Measurements from ENCODE around the gene DPP8.
A peak's percentile ranks its signal among the peaks of the same experiment; 100 is the strongest.
"Not testable (repeated sequence)": the region's sequence is repeated elsewhere in the genome, so short reads cannot be mapped to it uniquely, and the experiment has no call there.

DPP8 gene

DNA sequence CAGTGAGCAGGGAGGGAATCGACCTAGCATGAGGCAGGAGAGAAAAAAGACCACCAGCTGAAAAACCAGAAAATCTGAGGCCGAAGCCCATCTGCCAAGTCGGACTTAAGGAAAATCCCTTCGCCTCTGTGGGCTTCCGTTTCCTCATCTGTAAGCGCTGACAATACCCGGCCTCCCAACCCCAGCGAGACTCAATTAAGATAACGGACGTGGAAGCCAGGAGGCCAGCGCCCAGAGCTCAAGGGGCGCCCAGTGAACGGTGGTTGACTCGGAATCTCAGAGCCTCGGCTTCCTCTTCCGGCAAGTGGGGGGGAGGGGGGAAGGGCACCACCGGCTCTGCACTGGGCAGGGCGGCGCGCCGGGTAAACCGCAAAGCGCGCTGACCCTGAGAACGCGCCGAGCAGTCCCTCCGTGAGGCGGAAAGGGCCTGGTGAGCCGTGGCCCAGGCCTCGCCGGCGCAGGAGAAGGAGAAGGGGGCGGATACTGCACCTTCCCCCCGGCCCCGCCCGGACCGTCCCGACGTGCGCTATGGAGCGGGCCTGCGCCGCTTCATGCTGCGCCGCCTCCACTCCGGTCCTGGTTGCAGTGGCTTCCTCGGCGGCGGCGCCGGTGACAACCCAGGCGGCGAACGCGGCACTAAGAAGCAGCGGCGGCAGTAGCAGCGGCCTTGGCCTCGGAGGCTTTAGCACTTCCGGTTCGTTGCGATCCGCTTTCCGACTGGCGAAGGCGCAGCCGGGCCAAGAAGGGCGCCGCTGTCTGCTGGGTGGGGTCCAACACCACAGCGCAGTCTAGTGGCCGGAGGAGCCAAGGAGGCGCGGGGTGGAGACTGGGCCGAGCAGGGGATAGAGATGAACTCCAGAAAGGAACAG lies at the start of gene DPP8:
Gene DPP8 (minus strand): TSS at position 693 of the 869 bp plus-strand sequence. CDS start 5,136 bp downstream, outside the sequence.
- peak; percentile 93 for DNase-seq (ENCODE audit: low spot score)

- DNase-seq (ENCODE audit: low spot score), result no peak
Observed at GRCh38 chr15:65561934-65562333, 44.4 kb upstream of the DPP8 start.

GRCh38 chr15:65559941-65560340 lies 42.5 kb upstream of the DPP8 start:
- no peak for DNase-seq (ENCODE audit: low spot score)

- no peak for DNase-seq (ENCODE audit: low spot score)
Observed at GRCh38 chr15:65558997-65559760, 41.7 kb upstream of the DPP8 start.

DNA sequence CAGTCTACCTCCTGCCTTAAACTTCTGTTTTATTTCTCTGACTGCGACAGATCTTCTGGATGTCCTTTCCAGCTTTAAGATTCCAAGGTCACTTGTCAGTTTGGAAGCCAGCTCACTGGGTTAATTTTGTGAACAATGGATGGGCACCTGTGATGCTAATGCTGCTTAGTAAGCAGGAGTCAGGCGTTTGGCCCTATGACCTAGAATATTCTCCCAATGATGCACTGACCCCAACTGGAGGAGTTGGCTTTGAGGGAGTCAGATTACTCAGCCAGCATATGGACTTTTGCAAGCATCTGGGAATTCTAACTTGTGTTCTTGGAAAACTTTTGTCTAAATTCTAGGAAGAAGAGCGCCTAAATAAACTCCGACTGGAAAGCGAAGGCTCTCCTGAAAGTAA lies 40.8 kb upstream of the DPP8 start:
- DNase-seq (ENCODE audit: low spot score), result no peak

DNA sequence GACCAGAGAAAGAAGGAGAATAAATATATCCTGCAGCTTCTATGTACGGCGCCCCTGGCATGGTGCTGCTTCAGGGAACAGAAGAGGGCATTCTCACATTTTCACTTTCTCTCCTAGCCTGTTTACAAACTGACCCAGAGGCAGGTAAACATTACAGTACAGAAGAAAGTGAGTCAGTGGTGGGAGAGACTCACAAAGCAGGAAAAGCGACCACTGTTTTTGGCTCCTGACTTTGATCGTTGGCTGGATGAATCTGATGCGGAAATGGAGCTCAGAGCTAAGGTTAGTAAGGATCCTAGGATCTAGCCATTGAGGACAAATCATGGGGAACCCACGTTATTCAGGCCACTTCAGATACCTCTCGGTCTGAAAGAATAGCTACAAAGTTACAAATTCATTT lies 39.1 kb upstream of the DPP8 start:
- no peak for DNase-seq (ENCODE audit: low spot score)

DNA sequence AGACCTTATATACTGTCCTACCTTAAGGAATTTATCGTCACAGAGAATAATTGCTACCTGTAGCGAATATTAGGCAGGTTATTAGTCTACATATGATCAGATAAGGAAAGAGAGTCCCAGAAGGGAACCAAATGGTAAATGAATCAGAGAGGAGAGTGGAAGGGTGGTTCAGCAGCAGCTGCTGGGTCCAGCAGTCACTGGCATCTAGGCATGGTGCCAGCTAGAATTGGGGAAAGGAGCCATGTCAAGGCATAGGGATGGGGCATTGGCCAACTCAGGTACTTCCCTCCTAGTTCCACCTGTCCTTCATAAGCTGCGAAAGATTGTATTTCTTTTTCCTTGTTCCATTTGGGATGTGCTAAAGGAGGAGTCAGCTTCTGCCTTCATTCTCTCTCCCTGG lies 36.2 kb upstream of the DPP8 start:
- no peak for DNase-seq (ENCODE audit: low spot score)

DNA sequence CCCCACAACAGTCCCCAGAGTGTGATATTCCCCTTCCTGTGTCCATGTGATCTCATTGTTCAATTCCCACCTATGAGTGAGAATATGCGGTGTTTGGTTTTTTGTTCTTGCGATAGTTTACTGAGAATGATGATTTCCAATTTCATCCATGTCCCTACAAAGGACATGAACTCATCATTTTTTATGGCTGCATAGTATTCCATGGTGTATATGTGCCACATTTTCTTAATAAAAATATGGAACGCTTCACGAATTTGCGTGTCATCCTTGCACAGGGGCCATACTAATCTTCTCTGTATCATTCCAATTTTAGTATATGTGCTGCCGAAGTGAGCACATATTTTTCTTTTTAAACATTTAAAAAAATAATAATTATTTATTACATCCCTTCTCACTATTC lies 35.4 kb upstream of the DPP8 start:
- not testable (repeated sequence) for DNase-seq (ENCODE audit: low spot score)

- DNase-seq (ENCODE audit: low spot score), result no peak
Observed at GRCh38 chr15:65551183-65551582, 33.7 kb upstream of the DPP8 start.

- no peak for DNase-seq (ENCODE audit: low spot score)
Observed at GRCh38 chr15:65550681-65551098, 33.2 kb upstream of the DPP8 start.

DNA sequence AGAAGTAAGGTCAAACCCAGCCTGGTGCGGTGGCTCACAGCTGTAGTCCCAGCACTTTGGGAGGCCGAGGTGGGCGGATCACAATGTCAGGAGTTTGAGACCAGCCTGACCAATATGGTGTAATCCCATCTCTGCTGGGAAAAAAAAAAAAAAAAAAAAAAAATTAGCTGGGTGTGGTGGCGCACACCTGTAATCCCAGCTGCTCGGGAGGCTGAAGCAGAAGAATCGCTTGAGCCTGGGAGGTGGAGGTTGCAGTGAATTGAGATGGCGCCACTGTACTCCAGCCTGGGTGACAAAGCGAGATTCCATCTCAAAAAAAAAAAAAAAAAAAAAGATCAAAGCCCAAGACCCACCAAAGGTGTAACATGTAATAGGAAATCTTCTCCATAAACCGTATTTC lies 31.8 kb upstream of the DPP8 start:
- not testable (repeated sequence) for DNase-seq (ENCODE audit: low spot score)

- DNase-seq (ENCODE audit: low spot score), result no peak
Observed at GRCh38 chr15:65547841-65548240, 30.4 kb upstream of the DPP8 start.

GRCh38 chr15:65541231-65541820 lies 23.8 kb upstream of the DPP8 start:
- no peak for DNase-seq (ENCODE audit: low spot score)

DNA sequence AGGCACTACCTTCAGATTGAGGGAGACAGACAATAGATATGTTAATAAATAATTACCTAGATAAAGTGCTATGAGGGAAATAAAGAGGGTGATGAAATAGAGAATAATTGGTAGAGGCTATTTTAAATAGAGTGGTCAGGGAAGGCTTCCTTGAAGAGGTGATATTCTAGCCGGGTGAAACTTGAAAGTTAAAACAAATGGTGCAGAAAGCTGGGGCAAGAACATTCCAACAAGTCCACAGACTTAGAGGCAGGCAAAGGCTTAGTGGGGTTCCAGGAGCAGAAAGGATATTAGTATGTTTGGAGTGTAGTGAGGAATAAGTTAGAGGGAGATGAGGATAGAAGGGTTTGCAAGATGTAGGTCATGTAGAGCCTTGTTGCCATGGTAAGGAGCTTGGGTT lies 22.8 kb upstream of the DPP8 start:
- DNase-seq (ENCODE audit: low spot score), result no peak

DNA sequence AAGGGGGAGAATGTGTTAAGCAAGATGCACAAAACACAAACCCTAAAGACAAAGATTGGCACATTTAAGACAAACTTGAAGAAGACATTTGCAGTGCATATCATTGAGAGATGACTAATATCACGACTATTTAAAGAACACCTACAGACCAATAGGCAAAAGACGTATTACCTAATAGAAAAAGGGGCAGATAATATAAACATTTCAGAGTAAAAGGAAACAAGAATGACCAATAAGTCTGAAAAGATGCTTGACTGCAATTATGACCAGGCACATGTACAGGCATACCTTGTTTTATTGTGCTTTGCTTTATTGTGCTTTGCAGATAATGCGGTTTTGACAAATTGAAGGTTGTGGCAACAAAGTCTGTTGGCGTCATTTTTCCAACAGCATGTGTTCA lies 17.7 kb upstream of the DPP8 start:
- no peak for DNase-seq (ENCODE audit: low spot score)

GRCh38 chr15:65533057-65533756 lies 15.7 kb upstream of the DPP8 start:
- DNase-seq (ENCODE audit: low spot score), result no peak

DNA sequence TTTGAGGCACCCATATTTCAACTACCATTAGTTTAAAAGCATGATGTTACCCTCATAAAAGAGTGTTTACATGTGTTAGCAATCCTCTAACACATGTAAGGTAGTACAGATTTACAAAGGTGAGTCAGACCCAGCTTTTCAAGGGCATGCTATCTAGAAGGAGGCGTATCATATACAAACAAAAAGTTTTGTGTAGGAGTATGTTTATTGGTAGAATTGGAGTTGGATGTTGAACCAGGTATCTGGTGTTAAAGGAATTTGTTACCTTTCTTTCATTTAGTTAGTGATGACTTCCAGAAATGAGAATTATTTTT lies 15.2 kb upstream of the DPP8 start:
- DNase-seq (ENCODE audit: low spot score), result peak; percentile 55

DNA sequence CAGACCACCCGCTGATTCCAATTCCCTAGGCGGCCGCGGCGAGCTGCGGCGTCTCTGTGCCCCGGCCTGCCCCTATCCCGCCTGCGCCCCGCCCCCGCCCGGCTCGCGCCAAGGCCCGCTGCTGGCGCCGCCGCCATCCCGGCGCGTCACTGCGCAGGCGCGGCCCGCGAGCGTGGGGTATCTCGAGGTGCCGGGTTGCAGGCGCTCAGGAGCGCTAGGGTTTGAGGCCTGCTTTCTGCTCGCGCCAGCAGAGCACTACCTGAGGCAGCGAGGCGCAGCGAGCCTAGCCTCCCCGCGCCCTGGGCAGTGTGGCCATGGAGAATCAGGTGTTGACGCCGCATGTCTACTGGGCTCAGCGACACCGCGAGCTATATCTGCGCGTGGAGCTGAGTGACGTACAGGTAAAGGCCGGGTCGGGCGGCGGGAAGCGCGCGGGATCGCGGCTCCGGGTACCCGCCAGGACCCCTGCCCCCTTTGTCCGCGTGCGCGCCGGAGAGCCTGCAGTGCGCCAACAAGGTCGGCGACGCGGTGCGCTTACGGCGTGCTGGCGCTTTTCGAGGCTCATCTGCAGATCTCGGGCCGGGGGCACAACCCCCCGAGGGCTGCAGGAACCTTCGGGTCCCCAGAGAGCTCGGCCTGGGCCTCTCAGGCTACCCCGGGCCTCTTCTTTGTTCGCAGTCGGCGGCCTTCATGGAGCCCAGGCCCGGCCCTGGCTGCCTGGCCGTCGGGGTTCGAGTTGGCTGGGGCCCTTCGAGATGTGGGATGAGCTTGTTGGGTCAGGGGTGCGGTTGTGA lies 13.0 kb upstream of the DPP8 start, which contains the start of gene HACD3:
Gene HACD3 (plus strand): TSS at position 146 of the 794 bp plus-strand sequence. CDS start 169 bp downstream, at position 315.
- DNase-seq (ENCODE audit: low spot score), result peak; percentile 82

DNA sequence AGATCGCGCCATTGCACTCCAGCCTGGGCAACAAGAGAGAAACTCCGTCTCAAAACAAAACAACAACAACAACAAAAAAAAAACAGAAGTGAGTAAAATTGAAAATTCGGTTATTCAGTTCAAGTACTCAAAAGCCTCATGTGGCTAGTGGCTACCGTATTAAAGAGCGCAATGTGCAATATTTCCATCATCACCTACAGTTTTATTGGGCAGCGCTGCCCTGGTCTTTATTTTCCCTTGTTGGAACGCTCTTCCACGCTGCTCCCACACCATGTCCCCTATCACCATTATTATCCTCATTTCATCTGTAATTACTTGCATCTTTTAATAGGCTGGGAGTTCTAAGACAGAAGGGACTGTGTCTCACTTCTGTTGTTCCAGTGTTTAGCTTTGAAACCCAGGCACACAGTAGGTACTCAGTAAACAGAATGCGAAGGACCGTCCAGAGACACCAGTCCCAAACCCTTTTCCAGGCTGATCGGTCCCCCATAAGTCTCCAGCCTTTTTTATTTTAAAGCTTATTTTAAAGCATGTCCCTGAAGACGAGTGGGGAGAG lies 12.4 kb upstream of the DPP8 start:
- DNase-seq (ENCODE audit: low spot score), result no peak

GRCh38 chr15:65528461-65529060 lies 11.1 kb upstream of the DPP8 start:
- no peak for DNase-seq (ENCODE audit: low spot score)

DNA sequence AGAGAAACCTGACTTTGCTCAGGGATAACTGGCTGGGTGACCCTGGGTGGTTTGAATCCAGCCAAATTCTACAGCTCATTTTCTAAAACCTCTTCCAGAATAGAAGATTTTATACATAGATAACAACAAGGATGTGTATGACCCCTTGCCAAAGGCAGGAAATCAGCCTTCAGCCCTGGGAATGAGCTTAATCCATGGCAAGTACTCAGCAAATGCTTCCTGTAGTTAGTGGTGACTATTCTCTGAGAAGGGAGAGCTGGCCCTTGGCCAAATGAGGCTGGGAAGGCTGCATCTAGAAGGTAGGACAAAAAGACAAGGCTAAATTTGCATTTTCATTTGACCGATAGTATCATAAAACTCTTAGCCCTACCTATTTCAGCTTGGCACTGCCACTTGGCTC lies 8.1 kb upstream of the DPP8 start:
- DNase-seq (ENCODE audit: low spot score), result no peak
